H1 (cell line): Measurements from ENCODE around the gene PBX1. TPM values are rescaled to one million over a fixed set of nuclear protein-coding genes. Genes with fewer than 3 reads are reported as not detected.

Experiments used
- CREB1 ChIP-seq: IDR thresholded peaks from 2 replicates; pipeline ENCODE4 v1.6.1; 2012; ENCODE audit warnings: inconsistent platforms
- E2F6 ChIP-seq: IDR thresholded peaks from 2 replicates; pipeline ENCODE4 v1.6.1; 2012; ENCODE audit warnings: inconsistent platforms
- HDAC6 ChIP-seq: IDR thresholded peaks from one replicate; pipeline ENCODE4 v1.7.1; 2012; ENCODE audit warnings: low read depth, mild to moderate bottlenecking, inconsistent platforms, low read length, moderate library complexity
- MAX ChIP-seq: IDR thresholded peaks from 2 replicates; pipeline ENCODE4 v1.6.1; 2012; ENCODE audit warnings: inconsistent platforms
- SAP30 ChIP-seq: fragments of 300-600 bp; sonication (generic); IDR thresholded peaks from 2 replicates; pipeline ENCODE4 v1.7.1; 2012; ENCODE audit warnings: low read length, moderate library complexity, mild to moderate bottlenecking, inconsistent platforms; ENCODE audit not compliant: insufficient read depth, insufficient replicate concordance
- SIN3A ChIP-seq, 2 experiments: IDR thresholded peaks in 1 of 2; conservative IDR thresholded peaks in 1 of 2; 2 replicates each; pipeline ENCODE4 v1.6.1; 2011 to 2012; ENCODE audit warnings: low read length in 2 of 2, improper control_type of control experiment in 1 of 2, low read depth in 1 of 2, mild to moderate bottlenecking in 1 of 2
- SP4 ChIP-seq: IDR thresholded peaks from 2 replicates; pipeline ENCODE4 v1.6.1; 2012; ENCODE audit warnings: low read length, inconsistent platforms
- TBP ChIP-seq: IDR thresholded peaks from 2 replicates; pipeline ENCODE4 v1.6.1; 2011; ENCODE audit warnings: low read depth, low read length, improper control_type of control experiment
- YY1 ChIP-seq: IDR thresholded peaks from 2 replicates; pipeline ENCODE4 v1.6.1; 2011; ENCODE audit warnings: low read depth, mild to moderate bottlenecking, low read length
- polyA plus RNA-seq, 7 experiments: library from polyadenylated mRNA; depleted of rRNA in 3 of 7; stranded (reverse) in 5 of 7; unstranded in 2 of 7; fragments of >200 nt in 5 of 7; fragments of 200-250 nt in 2 of 7; gene quantifications; 1 replicate in 5 of 7; 2 replicates in 1 of 7; 4 replicates in 1 of 7; pipeline versions ENCODE4 v1.2.1 to v1.2.3, GENCODE V29; 2011 to 2013; ENCODE audit warnings: missing spikeins in 2 of 7, mixed read lengths in 2 of 7
- total RNA-seq: library from RNA; stranded (reverse); fragmentation: NEBNext Ultra II Directional; extraction: Animal tissue kit (Norgen Biotek cat#: 25700); gene quantifications from 2 replicates; pipeline ENCODE4 v1.2.1, GENCODE V29; 2021

PBX1 gene
- total and polyA plus RNA-seq, 2 of the 8 experiments (the other 6 are each of a cell fraction or from before 2014, with no cell fraction given), result 87.4 to 124 TPM

GRCh38 chr1:164765992-164766720 is 207.2 kb downstream of the PBX1 start (continued):
- no peak for TF ChIP-seq E2F6
- TF ChIP-seq SIN3A (conservative IDR thresholded peaks at IDR 0.05 in 1 of 2, IDR thresholded peaks at IDR 0.05 in 1 of 2; ENCODE audit: low read depth in 1 of 2, low read length in 2 of 2), result no peak
- TF ChIP-seq YY1, result no peak
- TF ChIP-seq SP4, result no peak
- TF ChIP-seq HDAC6, result no peak
- no peak for TF ChIP-seq CREB1
- no peak for TF ChIP-seq TBP
- no peak for TF ChIP-seq SAP30
- no peak for TF ChIP-seq MAX
